GM21381 (cell line): ENCODE data around the gene MOB1A.
"Not testable (repeated sequence)": the region's sequence is repeated elsewhere in the genome, so short reads cannot be mapped to it uniquely, and the experiment has no call there.

Experiments
- ATAC-seq: cut with Tn5 transposase; IDR thresholded peaks from one replicate; pipeline ENCODE4 v1.9.1; 2021; ENCODE audit warnings: mild to moderate bottlenecking, moderate library complexity; ENCODE audit not compliant: unreplicated experiment

The MOB1A gene

GRCh38 chr2:74149570-74150319 is 28.9 kb downstream of the MOB1A start:
- ATAC-seq = no peak

GRCh38 chr2:74149247-74149525 is 29.5 kb downstream of the MOB1A start:
- ATAC-seq = no peak

- ATAC-seq = peak; percentile 2
Observed at GRCh38 chr2:74148457-74149246, 30.0 kb downstream of the MOB1A start.

GRCh38 chr2:74147727-74148456 is 30.8 kb downstream of the MOB1A start, which contains the start of gene BOLA3:
Gene BOLA3 (minus strand): TSS chr2:74147912. CDS start chr2:74147874, 38 bp downstream.
- peak; percentile 90 for ATAC-seq

GRCh38 chr2:74146929-74147726 is 31.6 kb downstream of the MOB1A start:
- ATAC-seq = no peak

- ATAC-seq = no peak
Observed at GRCh38 chr2:74142340-74142739, 36.3 kb downstream of the MOB1A start.

GRCh38 chr2:74138600-74139323 is 39.9 kb downstream of the MOB1A start:
- no peak for ATAC-seq

GRCh38 chr2:74137651-74138599 is 40.8 kb downstream of the MOB1A start:
- ATAC-seq = no peak

- no peak for ATAC-seq
Observed at GRCh38 chr2:74131901-74132300, 46.8 kb downstream of the MOB1A start.

GRCh38 chr2:74130211-74130995 is 48.3 kb downstream of the MOB1A start:
- no peak for ATAC-seq

- no peak for ATAC-seq
Observed at GRCh38 chr2:74128206-74128605, 50.5 kb downstream of the MOB1A start.

- ATAC-seq = not testable (repeated sequence)
Observed at GRCh38 chr2:74123955-74124354, 54.7 kb downstream of the MOB1A start.

- ATAC-seq = not testable (repeated sequence)
Observed at GRCh38 chr2:74121846-74122245, 56.8 kb downstream of the MOB1A start.

- ATAC-seq = peak; percentile 95
Observed at GRCh38 chr2:74119912-74120825, 58.5 kb downstream of the MOB1A start.

GRCh38 chr2:74119339-74119738 is 59.3 kb downstream of the MOB1A start:
- no peak for ATAC-seq

- ATAC-seq = no peak
Observed at GRCh38 chr2:74111380-74111779, 67.3 kb downstream of the MOB1A start.

GRCh38 chr2:74110537-74110936 is 68.1 kb downstream of the MOB1A start:
- ATAC-seq = no peak
